NCI-H345 treated with DMSO at 0.1 percent for 48 hours (cell line): ENCODE results near the gene AVP.
"Not testable (repeated sequence)": the region's sequence is repeated elsewhere in the genome, so short reads cannot be mapped to it uniquely, and the experiment has no call there.

Experiments
- DNase-seq: peaks from one replicate; lab custom pipeline; 2025; ENCODE audit not compliant: unreplicated experiment; lab: John Stamatoyannopoulos, UW

AVP gene

GRCh38 chr20:3084283-3084985, at the start of gene AVP:
Gene AVP, minus strand, starts transcription at chr20:3084724. Its CDS starts 50 bp downstream, at chr20:3084674.
- no peak for DNase-seq

GRCh38 chr20:3134151-3134550, 49.6 kb upstream of the AVP start:
- no peak for DNase-seq

GRCh38 chr20:3133155-3133554, 48.6 kb upstream of the AVP start:
- no peak for DNase-seq

GRCh38 chr20:3130051-3130600, 45.6 kb upstream of the AVP start:
- no peak for DNase-seq

- DNase-seq, result no peak
Observed at GRCh38 chr20:3129094-3129493, 44.6 kb upstream of the AVP start.

- no peak for DNase-seq
Observed at GRCh38 chr20:3128275-3128984, 43.9 kb upstream of the AVP start.

GRCh38 chr20:3126527-3126859, 42.0 kb upstream of the AVP start:
- DNase-seq, result no peak

GRCh38 chr20:3125776-3126526, 41.4 kb upstream of the AVP start:
- not testable (repeated sequence) for DNase-seq

GRCh38 chr20:3124773-3125560, 40.4 kb upstream of the AVP start:
- DNase-seq, result not testable (repeated sequence)

GRCh38 chr20:3124163-3124562, 39.6 kb upstream of the AVP start:
- not testable (repeated sequence) for DNase-seq

GRCh38 chr20:3123542-3123941, 39.0 kb upstream of the AVP start:
- DNase-seq, result no peak

- DNase-seq, result no peak
Observed at GRCh38 chr20:3121955-3122610, 37.6 kb upstream of the AVP start.

- DNase-seq, result no peak
Observed at GRCh38 chr20:3121271-3121911, 36.9 kb upstream of the AVP start.

- DNase-seq, result no peak
Observed at GRCh38 chr20:3119044-3119443, 34.5 kb upstream of the AVP start.

- peak; percentile 34 for DNase-seq
Observed at GRCh38 chr20:3117839-3118379, 33.4 kb upstream of the AVP start.

GRCh38 chr20:3116341-3116740, 31.8 kb upstream of the AVP start:
- DNase-seq, result no peak

GRCh38 chr20:3115190-3116107, 30.9 kb upstream of the AVP start:
- DNase-seq, result peak; percentile 68

- DNase-seq, result no peak
Observed at GRCh38 chr20:3111995-3112394, 27.5 kb upstream of the AVP start.

- no peak for DNase-seq
Observed at GRCh38 chr20:3111507-3111906, 27.0 kb upstream of the AVP start.
